Epithelial cell of esophagus (primary cell): Measurements from ENCODE around the gene HLA-DMA.
A peak's percentile ranks its signal among the peaks of the same experiment; 100 is the strongest.

Experiments
- DNase-seq: peaks from one replicate; pipeline ENCODE4 v3.0.0; 2010; ENCODE audit warnings: low read depth
- H3K4me3 ChIP-seq: 2 replicates; pipeline ENCODE4 v1.5.1; 2011; ENCODE audit warnings: mild to moderate bottlenecking, low read length, control low read depth
- CTCF ChIP-seq: IDR thresholded peaks from 2 replicates; pipeline ENCODE4 v1.5.1; 2011; ENCODE audit warnings: low read depth, mild to moderate bottlenecking, low read length, control low read depth, inconsistent platforms; ENCODE audit not compliant: insufficient read depth; ENCODE audit errors: missing control alignments

Gene HLA-DMA

GRCh38 chr6:32964776-32965175 is 11.9 kb upstream of the HLA-DMA start:
- no peak for TF ChIP-seq CTCF
- DNase-seq, result no peak
- H3K4me3 ChIP-seq, result no peak overlapping the region

- no peak overlapping the region for H3K4me3 ChIP-seq
- TF ChIP-seq CTCF, result no peak
- no peak for DNase-seq
These were observed 11.0 kb upstream of the HLA-DMA start for GRCh38 chr6:32963866-32964265.

GRCh38 chr6:32962213-32962826 is 9.4 kb upstream of the HLA-DMA start:
- no peak for TF ChIP-seq CTCF
- no peak for DNase-seq
- no peak overlapping the region for H3K4me3 ChIP-seq

- no peak for TF ChIP-seq CTCF
- no peak overlapping the region for H3K4me3 ChIP-seq
- DNase-seq, result no peak
These were observed 7.7 kb upstream of the HLA-DMA start for GRCh38 chr6:32960563-32960962.

GRCh38 chr6:32956176-32956575 is 3.3 kb upstream of the HLA-DMA start:
- DNase-seq, result no peak
- no peak overlapping the region for H3K4me3 ChIP-seq

GRCh38 chr6:32954986-32955802 is 2.3 kb upstream of the HLA-DMA start:
- peak; percentile 54 for DNase-seq
- peak; percentile 49 for TF ChIP-seq CTCF
- H3K4me3 ChIP-seq, result no peak overlapping the region

More at GRCh38 chr6:32956176-32956575, 3.3 kb upstream of the HLA-DMA start:
- no peak for TF ChIP-seq CTCF

GRCh38 chr6:32954267-32954666 is 1.4 kb upstream of the HLA-DMA start:
- no peak for TF ChIP-seq CTCF
- no peak for DNase-seq
- H3K4me3 ChIP-seq, result no peak overlapping the region
